IPS-15b (cell line): ENCODE measurements around the gene ACBD3.
"Not testable (repeated sequence)": the region's sequence is repeated elsewhere in the genome, so short reads cannot be mapped to it uniquely, and the experiment has no call there.

Experiments
- H3K27me3 ChIP-seq: one replicate; pipeline ENCODE4 v1.6.1; 2013; ENCODE audit warnings: low read length; ENCODE audit not compliant: control insufficient read depth, insufficient read depth
- H3K36me3 ChIP-seq: one replicate; pipeline ENCODE4 v1.6.1; 2013; ENCODE audit warnings: low read length; ENCODE audit not compliant: control insufficient read depth, insufficient read depth
- H3K4me1 ChIP-seq: one replicate; pipeline ENCODE4 v1.6.1; 2013; ENCODE audit warnings: mild to moderate bottlenecking, low read length; ENCODE audit not compliant: control insufficient read depth, insufficient read depth
- H3K4me3 ChIP-seq: one replicate; pipeline ENCODE4 v1.5.1; 2013; ENCODE audit warnings: low read depth, low read length
- H3K9ac ChIP-seq: one replicate; pipeline ENCODE4 v1.6.1; 2013; ENCODE audit warnings: low read depth, mild to moderate bottlenecking, low read length
- H3K9me3 ChIP-seq: one replicate; pipeline ENCODE4 v1.6.1; 2013; ENCODE audit warnings: mild to moderate bottlenecking, low read length; ENCODE audit not compliant: control insufficient read depth, insufficient read depth

The ACBD3 gene

GRCh38 chr1:226212545-226212944 is 26.0 kb upstream of the ACBD3 start:
- Histone ChIP-seq H3K9ac (no peak overlapping the region), H3K4me1 (peaks cover 19% of the 10 kb centered on the region), H3K36me3 (no peaks in the 10 kb centered on the region), H3K9me3 (no peaks in the 10 kb centered on the region), H3K4me3 (no peak overlapping the region), H3K27me3 (peaks cover 3% of the 10 kb centered on the region)

- Histone ChIP-seq H3K4me1 (peaks cover 19% of the 10 kb centered on the region), H3K27me3 (peaks cover 3% of the 10 kb centered on the region), H3K36me3 (no peaks in the 10 kb centered on the region), H3K4me3 (peak overlapping the region; percentile 5), H3K9me3 (no peaks in the 10 kb centered on the region), H3K9ac (no peak overlapping the region)
Measured at GRCh38 chr1:226211181-226211821, 24.8 kb upstream of the ACBD3 start.

GRCh38 chr1:226210571-226211176 is 24.1 kb upstream of the ACBD3 start:
- Histone ChIP-seq H3K9ac (no peak overlapping the region), H3K4me1 (peaks cover 19% of the 10 kb centered on the region), H3K9me3 (no peaks in the 10 kb centered on the region), H3K27me3 (peaks cover 3% of the 10 kb centered on the region), H3K36me3 (no peaks in the 10 kb centered on the region), H3K4me3 (peak overlapping the region; percentile 5)

- Histone ChIP-seq H3K4me1 (peaks cover 19% of the 10 kb centered on the region), H3K36me3 (no peaks in the 10 kb centered on the region), H3K9me3 (no peaks in the 10 kb centered on the region), H3K4me3 (no peak overlapping the region), H3K9ac (no peak overlapping the region), H3K27me3 (peaks cover 3% of the 10 kb centered on the region)
Measured at GRCh38 chr1:226209307-226210059, 22.9 kb upstream of the ACBD3 start.

GRCh38 chr1:226207048-226207447 is 20.5 kb upstream of the ACBD3 start:
- H3K4me3 ChIP-seq = no peak overlapping the region
- no peaks in the 10 kb centered on the region for H3K9me3 ChIP-seq
- no peak overlapping the region for H3K9ac ChIP-seq
- peaks cover 3% of the 10 kb centered on the region for H3K27me3 ChIP-seq
- peaks cover 18% of the 10 kb centered on the region for H3K4me1 ChIP-seq
- H3K36me3 ChIP-seq = no peaks in the 10 kb centered on the region

GRCh38 chr1:226204198-226204597 is 17.7 kb upstream of the ACBD3 start:
- H3K4me1 ChIP-seq = peaks cover 3% of the 10 kb centered on the region
- H3K27me3 ChIP-seq = no peaks in the 10 kb centered on the region
- no peaks in the 10 kb centered on the region for H3K36me3 ChIP-seq
- H3K4me3 ChIP-seq = no peak overlapping the region
- H3K9me3 ChIP-seq = no peaks in the 10 kb centered on the region
- H3K9ac ChIP-seq = no peak overlapping the region

GRCh38 chr1:226203655-226204054 is 17.1 kb upstream of the ACBD3 start:
- Histone ChIP-seq H3K9ac (no peak overlapping the region), H3K27me3 (no peaks in the 10 kb centered on the region), H3K4me1 (peaks cover 3% of the 10 kb centered on the region), H3K9me3 (no peaks in the 10 kb centered on the region), H3K36me3 (no peaks in the 10 kb centered on the region), H3K4me3 (no peak overlapping the region)

GRCh38 chr1:226203240-226203639 is 16.7 kb upstream of the ACBD3 start:
- Histone ChIP-seq H3K27me3 (no peaks in the 10 kb centered on the region), H3K36me3 (no peaks in the 10 kb centered on the region), H3K9ac (no peak overlapping the region), H3K4me1 (peaks cover 3% of the 10 kb centered on the region), H3K9me3 (no peaks in the 10 kb centered on the region), H3K4me3 (no peak overlapping the region)

GRCh38 chr1:226202666-226203065 is 16.1 kb upstream of the ACBD3 start:
- not testable (repeated sequence) for H3K27me3 ChIP-seq, H3K4me3 ChIP-seq, H3K9ac ChIP-seq, H3K4me1 ChIP-seq, H3K36me3 ChIP-seq, H3K9me3 ChIP-seq

- no peaks in the 10 kb centered on the region for H3K27me3 ChIP-seq
- no peaks in the 10 kb centered on the region for H3K9me3 ChIP-seq
- H3K9ac ChIP-seq = no peak overlapping the region
- no peaks in the 10 kb centered on the region for H3K36me3 ChIP-seq
- H3K4me1 ChIP-seq = peaks cover 3% of the 10 kb centered on the region
- no peak overlapping the region for H3K4me3 ChIP-seq
Measured at GRCh38 chr1:226202246-226202645, 15.7 kb upstream of the ACBD3 start.

- no peaks in the 10 kb centered on the region for H3K9me3 ChIP-seq
- no peak overlapping the region for H3K9ac ChIP-seq
- H3K27me3 ChIP-seq = no peaks in the 10 kb centered on the region
- H3K36me3 ChIP-seq = no peaks in the 10 kb centered on the region
- H3K4me3 ChIP-seq = no peak overlapping the region
- H3K4me1 ChIP-seq = peaks cover 3% of the 10 kb centered on the region
Measured at GRCh38 chr1:226201029-226201593, 14.6 kb upstream of the ACBD3 start.
